Globus pallidus (tissue), 1 donor: Measurements from ENCODE around the gene REXO4.

Experiments
- DNase-seq: peaks from one replicate; pipeline ENCODE4 v3.0.0-alpha.2; 2015; ENCODE audit warnings: low spot score

Gene REXO4, protein sequence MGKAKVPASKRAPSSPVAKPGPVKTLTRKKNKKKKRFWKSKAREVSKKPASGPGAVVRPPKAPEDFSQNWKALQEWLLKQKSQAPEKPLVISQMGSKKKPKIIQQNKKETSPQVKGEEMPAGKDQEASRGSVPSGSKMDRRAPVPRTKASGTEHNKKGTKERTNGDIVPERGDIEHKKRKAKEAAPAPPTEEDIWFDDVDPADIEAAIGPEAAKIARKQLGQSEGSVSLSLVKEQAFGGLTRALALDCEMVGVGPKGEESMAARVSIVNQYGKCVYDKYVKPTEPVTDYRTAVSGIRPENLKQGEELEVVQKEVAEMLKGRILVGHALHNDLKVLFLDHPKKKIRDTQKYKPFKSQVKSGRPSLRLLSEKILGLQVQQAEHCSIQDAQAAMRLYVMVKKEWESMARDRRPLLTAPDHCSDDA

GRCh38 chr9:133417541-133418461 is at the start of gene REXO4:
Gene REXO4 (minus strand): TSS chr9:133418010. CDS start chr9:133417844, 166 bp downstream.
- peak; percentile 71 for DNase-seq

GRCh38 chr9:133467101-133467500 is 49.3 kb upstream of the REXO4 start:
- no peak for DNase-seq

DNA sequence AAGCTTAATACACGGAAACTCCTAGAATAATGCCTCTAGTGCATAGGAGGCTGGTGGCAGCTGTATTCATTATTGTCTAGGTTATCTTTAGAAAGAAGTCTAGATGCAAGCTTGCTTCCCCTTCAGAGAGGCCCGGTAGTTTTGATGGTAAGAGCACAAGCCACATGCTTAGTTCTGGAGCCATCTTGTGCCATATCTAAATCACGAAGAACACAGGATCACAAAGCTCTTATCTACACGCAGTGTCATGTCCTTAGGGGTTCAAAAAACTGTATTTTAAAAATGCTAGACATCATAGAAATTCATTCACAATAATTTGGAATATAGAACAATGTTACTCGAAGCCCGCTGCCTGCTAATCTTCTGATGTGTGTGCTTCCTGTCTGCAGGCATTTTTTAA is 48.2 kb upstream of the REXO4 start:
- no peak for DNase-seq

GRCh38 chr9:133464638-133465037 is 46.8 kb upstream of the REXO4 start:
- DNase-seq: no peak

- no peak for DNase-seq
These were observed 46.2 kb upstream of the REXO4 start for GRCh38 chr9:133463864-133464615.

- no peak for DNase-seq
These were observed 45.5 kb upstream of the REXO4 start for GRCh38 chr9:133463234-133463863.

DNA sequence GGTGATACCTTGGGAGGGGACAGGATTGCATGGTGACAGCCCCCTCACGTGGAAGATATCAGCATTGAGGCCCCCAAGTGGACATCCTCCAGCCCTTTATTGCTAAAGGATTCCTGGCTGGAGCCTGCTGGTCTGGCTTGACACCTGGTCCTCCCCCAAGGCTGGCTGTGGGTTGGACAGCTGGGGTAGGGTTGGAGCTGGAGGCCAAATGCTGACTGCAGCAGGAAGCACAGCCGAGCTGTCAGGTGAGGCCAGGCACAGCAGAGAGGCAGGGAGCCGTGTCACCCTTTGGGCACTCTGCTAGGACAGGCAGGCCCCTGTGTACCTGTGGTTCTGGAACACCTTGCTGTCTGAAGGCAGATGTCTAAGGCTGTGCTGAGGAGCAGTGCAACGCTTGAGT is 44.2 kb upstream of the REXO4 start:
- DNase-seq: no peak

DNA sequence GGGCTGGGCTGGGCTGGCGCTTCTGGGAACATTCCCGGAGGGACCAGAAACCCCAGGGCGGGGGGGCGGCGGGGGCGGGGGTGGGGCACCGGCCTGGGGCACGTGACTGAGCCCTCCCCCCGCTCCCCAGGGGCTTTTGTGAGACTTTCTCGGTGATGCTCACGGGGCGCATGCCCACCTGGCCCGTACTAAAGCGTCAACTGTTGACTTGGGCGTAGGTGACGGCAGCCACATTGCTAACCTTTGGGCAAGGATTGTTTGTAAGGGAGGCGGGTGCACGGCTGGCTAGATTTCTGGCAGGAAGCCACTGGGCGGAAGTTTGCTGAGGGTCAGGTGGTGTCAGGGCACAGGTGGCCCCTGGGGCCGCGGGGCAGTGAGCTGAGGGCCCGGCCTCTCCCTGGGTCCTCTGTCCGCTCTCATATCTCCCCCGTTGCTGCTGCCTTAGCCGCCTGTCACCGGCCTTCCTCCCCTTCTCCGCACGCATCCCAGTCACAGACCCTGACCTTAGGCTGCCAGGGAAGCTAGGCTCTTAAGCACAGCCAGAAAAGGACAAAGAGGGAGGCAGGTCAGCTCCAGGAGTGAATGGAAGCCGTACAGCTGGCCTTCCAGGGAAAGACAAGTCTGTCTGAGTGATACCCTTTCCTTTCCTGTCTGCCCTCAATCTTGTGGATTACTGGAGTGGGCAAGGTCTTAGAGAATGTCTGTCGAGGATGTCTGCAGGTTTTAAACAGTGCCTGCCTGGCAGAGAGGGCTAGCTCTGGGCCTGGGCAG is 42.8 kb upstream of the REXO4 start:
- DNase-seq: peak; percentile 50

GRCh38 chr9:133459476-133460404 is 41.9 kb upstream of the REXO4 start, which contains the start of gene CACFD1:
Gene CACFD1 (plus strand): TSS chr9:133459978. CDS start chr9:133460067, 89 bp downstream.
- DNase-seq: peak; percentile 96

DNA sequence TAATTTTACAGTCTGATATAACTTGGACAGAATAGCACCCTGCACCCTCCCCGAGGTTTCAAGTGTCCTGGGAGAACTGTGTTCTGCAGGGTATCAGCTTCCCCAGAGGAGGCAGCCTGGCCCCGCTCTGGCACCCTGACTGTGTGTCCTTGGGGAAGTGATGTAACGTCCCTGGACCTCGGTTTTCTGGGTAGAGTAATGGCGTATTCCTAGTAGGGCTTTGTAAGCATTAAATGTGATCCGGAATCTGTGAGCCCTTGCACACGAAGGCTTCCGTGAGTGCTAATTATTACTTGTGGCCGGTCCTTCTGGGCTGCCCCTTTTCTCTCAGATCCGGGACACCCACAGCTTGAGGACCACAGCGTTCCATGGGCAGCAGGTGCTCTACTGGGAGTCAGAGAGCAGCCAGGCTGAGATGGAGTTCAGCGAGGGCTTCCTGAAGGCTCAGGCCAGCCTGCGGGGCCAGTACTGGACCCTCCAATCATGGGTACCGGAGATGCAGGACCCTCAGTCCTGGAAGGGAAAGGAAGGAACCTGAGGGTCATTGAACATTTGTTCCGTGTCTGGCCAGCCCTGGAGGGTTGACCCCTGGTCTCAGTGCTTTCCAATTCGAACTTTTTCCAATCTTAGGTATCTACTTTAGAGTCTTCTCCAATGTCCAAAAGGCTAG is 41.0 kb upstream of the REXO4 start:
- DNase-seq: no peak

DNA sequence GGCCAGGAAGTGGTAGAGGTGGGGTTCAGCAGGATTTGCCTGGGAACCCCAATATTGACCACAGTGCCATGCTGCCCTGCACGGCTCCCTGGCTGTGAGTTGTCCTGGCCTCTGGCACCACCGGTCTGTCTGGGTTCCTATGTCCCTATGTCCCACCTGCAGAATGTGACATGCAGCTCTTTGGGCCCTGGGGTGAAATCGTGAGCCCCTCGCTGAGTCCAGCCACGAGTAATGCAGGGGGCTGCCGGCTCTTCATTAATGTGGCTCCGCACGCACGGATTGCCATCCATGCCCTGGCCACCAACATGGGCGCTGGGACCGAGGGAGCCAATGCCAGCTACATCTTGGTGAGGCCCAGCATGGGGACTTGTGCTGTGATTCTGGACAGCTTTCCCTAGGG is 39.9 kb upstream of the REXO4 start:
- DNase-seq: no peak

- no peak for DNase-seq
These were observed 39.4 kb upstream of the REXO4 start for GRCh38 chr9:133457233-133457632.

GRCh38 chr9:133456409-133456808 is 38.6 kb upstream of the REXO4 start:
- DNase-seq: no peak

- no peak for DNase-seq
These were observed 38.1 kb upstream of the REXO4 start for GRCh38 chr9:133455936-133456335.

DNA sequence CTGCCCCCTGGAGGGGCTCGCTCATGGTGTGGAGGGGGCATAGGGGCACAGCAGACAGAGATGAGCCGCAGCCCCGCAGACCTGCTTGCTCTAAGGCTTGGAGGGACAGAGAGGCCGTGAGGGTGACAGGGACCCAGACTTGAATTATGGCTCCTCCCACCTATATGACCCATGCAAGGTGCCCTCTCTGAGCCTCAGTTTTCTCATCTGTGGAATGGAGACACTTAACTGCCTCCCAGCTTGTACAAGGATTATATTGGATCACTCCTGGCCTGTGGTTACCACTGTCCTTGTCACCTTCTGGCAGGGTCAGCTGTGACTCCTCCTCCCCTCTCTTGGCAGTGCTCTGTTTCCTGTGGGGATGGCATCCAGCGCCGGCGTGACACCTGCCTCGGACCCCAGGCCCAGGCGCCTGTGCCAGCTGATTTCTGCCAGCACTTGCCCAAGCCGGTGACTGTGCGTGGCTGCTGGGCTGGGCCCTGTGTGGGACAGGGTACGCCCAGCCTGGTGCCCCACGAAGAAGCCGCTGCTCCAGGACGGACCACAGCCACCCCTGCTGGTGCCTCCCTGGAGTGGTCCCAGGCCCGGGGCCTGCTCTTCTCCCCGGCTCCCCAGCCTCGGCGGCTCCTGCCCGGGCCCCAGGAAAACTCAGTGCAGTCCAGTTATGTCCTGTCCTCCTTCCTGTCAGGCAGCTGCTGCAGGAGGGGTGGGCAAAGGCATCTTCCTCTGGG is 37.3 kb upstream of the REXO4 start:
- no peak for DNase-seq

DNA sequence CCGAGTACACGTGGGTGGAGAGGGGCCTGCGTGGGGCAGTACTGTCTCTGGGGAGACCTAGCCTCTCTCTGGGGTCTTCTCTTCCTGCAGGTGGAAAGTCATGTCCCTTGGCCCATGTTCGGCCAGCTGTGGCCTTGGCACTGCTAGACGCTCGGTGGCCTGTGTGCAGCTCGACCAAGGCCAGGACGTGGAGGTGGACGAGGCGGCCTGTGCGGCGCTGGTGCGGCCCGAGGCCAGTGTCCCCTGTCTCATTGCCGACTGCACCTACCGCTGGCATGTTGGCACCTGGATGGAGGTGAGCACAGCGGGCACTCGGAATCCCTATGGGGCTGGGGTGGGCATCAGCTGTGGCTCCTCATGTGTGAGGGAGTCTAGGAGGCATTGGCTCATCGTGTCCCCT is 36.5 kb upstream of the REXO4 start:
- no peak for DNase-seq

DNA sequence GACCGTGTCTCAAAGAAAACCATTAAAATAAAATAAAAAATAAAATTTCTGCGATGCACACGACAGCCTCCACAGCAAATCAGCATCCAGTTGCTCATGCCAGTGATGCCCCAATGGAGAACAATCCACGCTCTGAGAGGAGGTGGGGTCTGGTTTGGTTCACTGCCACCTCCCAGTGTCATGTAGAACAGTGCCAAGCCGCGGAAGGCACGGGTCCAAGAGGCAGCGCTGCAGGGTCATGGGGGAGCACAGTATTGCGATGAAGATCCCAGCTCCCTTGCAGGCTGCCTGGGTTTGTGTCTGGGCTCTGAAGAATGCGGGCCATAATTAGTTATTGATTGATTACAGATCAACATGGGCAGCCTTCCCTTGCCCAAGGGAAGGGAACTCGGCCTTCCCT is 35.8 kb upstream of the REXO4 start:
- peak; percentile 47 for DNase-seq

- no peak for DNase-seq
These were observed 34.8 kb upstream of the REXO4 start for GRCh38 chr9:133452562-133452961.
